Measurements from ENCODE around the gene CAPN10. TPM values are rescaled to one million over a fixed set of nuclear protein-coding genes. Genes with fewer than 3 reads are reported as not detected.

CAPN10 gene
- total RNA-seq, 1 donor from 2014 or later, result 28.9 TPM

DNA sequence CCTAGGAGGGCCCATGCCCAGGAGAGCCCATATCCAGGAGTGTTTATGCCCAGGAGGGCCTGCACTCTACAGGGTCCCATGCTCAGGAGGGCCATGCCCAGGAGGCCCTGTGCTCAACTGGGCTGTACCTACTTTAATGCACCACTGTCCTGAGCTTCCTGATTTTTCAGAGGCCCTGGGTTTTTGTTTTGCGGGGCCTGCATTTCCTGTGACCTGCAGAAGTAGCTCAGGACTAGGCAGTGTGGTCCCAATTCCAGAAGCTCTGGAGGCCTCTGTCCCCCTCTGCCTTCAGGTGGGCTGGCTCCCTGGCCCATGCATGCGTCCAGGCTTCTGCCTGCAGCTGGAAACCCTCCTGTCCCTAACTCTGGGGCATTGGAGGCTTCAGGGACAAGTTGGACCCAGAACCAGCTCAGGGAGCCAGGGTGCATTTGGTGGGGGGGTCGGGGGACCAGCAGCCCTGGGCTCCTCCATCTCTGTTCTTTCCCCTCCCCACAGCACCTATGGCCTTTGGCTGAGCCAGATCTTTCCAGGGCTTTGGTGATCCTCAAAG, 49.5 kb downstream of the CAPN10 start:
- DNase-seq (ENCODE audit: low read depth, low spot score), result no peak

- no peak for DNase-seq (ENCODE audit: low read depth, low spot score)
Observed at GRCh38 chr2:240636563-240637115, 50.1 kb downstream of the CAPN10 start.

DNA sequence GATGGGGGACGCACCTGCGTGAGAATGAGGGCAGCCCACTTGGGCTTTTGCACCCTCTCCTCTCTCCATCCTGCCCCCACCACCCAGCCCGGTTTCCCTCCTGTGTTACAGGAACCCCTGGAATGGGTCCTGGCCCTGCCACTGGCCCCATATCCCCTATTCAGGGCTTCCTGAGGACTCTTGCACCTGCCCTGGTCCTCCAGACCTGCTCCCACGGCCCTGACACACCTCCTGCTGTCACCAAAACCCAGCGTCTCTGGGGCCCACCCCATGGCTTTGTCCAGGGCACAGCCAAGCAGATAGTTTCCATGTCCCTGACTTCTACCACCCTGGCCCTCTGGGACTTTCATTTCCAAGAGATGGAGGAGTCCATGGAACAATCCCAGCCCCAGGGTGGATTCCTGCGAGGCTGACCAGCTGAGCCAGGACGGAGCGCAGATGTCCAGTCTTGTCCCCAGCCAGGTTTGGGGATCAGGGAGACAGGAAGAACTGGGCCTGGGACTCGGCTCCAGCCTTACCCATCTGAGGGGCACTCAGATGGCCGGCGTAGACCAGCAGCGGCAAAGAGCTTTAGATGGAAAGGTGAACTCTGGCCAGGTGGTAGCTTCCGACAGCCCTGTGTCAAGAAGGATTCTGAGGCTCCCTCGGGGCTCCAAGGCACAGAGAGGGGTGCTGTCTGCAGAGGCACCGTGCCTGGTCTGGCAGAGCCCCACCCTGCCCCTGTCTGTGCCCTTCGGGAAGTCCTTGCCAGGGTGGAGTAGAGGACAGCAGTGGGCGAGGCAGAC, 50.8 kb downstream of the CAPN10 start:
- DNase-seq (ENCODE audit: low read depth, low spot score), result no peak

GRCh38 chr2:240637901-240638345, 51.4 kb downstream of the CAPN10 start:
- no peak for DNase-seq (ENCODE audit: low read depth, low spot score)

DNA sequence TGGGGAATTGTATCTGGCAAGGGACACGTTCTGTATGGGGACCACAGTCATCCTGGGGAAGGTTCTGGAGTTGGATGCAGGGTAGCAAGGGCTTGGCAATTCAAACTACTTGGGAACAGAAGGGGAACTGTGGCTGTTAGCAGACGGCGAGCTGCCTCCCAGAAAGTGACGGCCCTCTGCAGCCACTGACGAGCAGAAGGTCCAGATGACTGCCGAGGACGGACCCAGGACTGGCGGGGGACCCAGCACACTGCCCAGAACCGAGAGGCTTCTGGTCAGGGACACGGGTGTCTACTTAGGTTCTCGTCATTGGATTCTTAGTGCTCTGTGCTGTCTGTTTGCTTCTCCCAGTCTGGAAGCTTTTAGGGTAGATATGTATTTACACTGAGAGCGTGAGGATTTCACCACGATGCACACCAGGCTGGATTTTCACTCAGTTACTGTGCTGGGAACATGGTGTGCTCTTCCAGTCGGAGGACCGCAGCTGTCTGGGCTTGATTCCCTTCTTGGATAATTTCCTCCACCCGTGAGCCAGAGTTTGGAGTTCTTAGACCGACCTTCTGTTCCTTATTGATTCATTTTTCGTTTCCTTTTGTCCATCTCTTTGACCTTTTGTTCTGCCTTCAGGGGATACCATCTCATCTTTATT, 52.1 kb downstream of the CAPN10 start:
- no peak for DNase-seq (ENCODE audit: low read depth, low spot score)

- DNase-seq (ENCODE audit: low read depth, low spot score), result no peak
Observed at GRCh38 chr2:240639566-240639965, 53.0 kb downstream of the CAPN10 start.

GRCh38 chr2:240640939-240641338, 54.4 kb downstream of the CAPN10 start:
- DNase-seq (ENCODE audit: low read depth, low spot score), result no peak

DNA sequence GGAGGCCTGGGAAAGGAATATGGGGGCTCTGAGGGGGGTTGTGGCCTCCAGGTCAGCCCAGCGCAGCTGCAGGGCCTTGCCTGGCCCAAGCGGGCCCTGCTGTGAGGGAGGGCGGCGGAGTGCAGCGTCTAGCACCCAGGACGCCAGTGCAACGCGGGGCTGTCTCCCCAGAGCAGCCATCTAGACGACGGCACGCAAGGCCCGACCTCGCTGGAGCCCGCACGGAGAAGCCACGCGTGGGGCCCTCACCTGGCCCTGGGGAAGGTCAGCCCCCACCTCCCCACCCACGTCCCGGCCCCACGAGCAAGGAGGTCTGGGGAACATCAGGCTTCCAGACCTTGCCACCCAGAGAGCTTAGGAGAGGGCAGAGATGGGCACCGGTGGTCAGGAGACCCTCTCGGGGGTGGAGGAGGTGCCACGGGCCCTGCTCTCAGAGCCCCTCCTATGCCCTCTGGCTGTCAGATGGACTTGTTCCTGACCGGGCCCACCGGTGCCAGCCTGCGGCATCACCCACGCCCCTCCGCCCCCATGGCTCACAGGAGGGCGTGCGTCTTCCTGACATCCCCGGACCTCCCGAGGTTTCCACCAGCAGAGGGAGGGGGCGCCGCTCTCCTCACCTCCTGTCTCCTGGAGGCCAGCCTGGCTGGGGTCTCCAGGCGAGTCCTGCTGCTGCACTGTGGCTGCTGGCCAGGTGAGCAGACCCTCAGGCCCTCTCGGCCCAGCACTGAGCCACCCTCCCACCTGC, 55.7 kb downstream of the CAPN10 start:
- no peak for DNase-seq (ENCODE audit: low read depth, low spot score)

GRCh38 chr2:240642806-240643092, 56.2 kb downstream of the CAPN10 start:
- no peak for DNase-seq (ENCODE audit: low read depth, low spot score)

DNA sequence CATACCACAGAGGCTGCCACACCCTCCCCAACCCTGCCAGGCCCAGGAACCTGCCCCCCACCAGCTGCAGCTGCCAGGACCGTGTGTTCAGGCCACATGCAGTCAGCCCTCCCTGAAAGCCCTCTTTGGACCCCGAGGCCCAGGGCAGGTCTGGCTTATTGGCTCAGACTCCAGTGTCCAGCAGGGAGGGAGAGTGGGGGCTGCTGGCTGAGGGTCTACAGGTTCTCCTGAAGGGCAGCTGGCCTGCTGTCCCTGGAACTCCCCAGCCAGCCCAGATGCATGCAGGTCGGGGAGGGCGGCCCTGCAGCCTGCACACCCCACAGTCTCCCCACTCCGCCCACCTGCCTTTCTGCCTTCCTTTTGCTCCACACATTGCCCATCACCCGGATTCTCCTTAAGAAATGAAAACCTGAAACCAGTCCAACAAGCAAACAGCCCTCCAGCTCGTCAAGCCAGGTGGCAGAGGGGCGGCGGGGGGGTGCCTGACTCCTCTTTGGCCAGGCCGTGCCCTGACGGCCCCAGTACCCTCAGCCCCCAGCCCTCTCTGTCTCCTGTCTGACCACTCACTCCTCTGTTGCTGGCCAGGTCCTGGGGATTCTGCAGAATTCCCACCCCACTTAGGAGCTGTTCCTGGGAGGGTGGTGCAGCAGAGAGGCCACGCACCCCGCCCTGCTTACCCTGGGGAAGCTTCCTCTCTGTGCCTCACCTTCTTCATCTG, 56.7 kb downstream of the CAPN10 start:
- DNase-seq (ENCODE audit: low read depth, low spot score), result no peak

- DNase-seq (ENCODE audit: low read depth, low spot score), result no peak
Observed at GRCh38 chr2:240643811-240644150, 57.2 kb downstream of the CAPN10 start.

GRCh38 chr2:240644171-240644651, 57.7 kb downstream of the CAPN10 start:
- DNase-seq (ENCODE audit: low read depth, low spot score), result no peak

GRCh38 chr2:240644859-240645301, 58.3 kb downstream of the CAPN10 start:
- no peak for DNase-seq (ENCODE audit: low read depth, low spot score)

DNA sequence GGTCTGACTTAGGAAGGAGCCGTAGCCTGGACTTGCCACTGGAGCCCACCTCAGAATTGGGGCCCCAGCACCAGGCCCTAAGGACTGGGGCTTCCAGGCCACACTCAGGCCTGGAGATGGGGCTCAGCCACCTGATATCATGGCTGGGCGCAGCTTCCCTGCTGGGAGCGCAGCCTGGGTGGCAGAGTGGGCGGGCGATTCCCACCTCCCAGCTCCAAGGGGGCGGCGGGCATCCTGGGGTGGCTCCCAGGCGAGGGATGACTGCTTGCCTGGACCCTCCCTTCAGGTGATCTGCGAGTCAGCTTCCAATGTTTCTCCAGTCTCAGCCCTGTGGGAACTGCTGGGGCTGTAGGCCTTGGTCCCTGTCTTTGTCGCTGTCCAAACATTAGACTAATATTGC, 58.8 kb downstream of the CAPN10 start:
- no peak for DNase-seq (ENCODE audit: low read depth, low spot score)

DNA sequence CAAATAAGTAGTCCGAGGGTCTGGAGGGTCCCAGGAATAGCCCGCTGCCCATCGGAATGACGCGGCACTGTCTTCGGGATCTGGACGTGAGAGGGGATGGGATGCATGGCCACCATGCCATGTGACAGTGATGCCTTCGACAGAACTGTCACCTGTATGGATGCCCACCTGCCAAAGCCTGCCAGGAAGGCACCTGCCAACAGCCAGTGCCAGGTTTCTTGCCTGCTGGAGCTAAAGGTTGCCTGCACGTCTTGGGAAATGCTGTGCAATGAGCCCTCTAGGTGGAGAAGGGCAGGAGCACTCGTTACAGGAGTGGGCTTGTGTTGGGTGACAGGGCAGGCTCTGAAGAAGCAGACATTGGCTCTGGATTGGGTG, 59.3 kb downstream of the CAPN10 start:
- no peak for DNase-seq (ENCODE audit: low read depth, low spot score)

- DNase-seq (ENCODE audit: low read depth, low spot score), result no peak
Observed at GRCh38 chr2:240646176-240646899, 59.8 kb downstream of the CAPN10 start.

DNA sequence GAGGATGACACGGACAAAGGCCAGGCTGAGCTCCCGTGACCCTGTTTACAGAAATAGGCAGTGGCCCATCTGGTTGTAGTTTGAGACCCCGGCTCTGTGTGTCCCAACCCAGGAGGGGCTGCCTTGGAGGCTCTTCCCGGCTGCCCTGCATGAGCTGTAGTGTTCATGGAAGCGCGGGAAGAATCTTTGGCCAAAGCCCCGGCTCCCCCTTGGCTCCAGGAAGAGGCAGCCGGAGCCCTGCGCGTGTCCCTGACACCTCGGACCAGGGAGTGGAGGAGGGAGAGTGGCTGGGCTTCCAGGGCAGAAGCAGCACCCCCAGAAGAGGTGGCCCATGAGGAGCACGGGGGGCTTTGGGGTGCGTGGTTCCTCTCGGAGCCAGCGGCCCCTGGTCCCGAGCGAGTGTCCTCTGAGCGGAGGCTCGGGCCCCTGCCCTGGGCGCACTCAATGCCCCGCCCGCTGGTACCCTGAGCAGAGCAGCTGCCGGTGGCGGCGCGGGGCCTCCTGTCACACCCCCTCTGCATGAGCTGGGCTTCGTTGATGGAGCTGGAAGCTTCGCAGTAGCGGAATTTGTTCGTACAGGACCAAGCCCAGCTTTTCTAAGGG, 60.5 kb downstream of the CAPN10 start:
- no peak for DNase-seq (ENCODE audit: low read depth, low spot score)

- no peak for DNase-seq (ENCODE audit: low read depth, low spot score)
Observed at GRCh38 chr2:240647503-240648154, 61.1 kb downstream of the CAPN10 start.

DNA sequence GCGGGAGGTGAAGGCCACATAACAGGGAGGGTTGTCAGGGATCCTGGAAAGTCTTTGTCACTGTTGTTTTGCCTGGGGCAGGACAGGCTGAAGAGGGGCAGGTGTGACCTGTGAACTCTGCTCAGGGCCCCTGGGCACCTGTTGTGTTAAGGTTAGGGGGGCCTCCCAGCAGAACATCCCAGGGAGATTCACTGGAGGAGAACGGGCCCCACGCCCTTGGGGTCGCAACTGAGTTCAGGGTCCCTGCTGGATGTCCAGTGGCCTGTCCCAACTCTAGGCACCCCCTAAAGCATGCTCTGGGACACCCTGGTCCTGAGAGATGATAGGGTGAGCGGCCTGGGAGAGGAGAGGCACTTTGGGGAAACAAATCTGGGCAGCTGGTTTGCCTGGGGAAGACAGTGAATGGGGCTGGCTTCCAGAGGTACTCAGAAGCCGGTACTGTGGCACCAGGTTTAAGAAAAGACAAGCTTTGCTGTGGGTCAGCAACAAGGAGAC, 61.7 kb downstream of the CAPN10 start:
- no peak for DNase-seq (ENCODE audit: low read depth, low spot score)

All from pulmonary artery endothelial cell (primary cell).